HL-60 (cell line): Measurements from ENCODE around the gene DDX25.

ENCODE experiments used
- DNase-seq, 2 experiments: peaks; one replicate each; pipeline ENCODE4 v3.0.0-alpha.2; 2010 to 2020; ENCODE audit warnings: low read depth in 1 of 2, low spot score in 1 of 2
- H3K27ac ChIP-seq: fragments of 250-450 bp; sonication (Bioruptor Pico); replicated peaks from 2 replicates; pipeline ENCODE4 v1.5.1; 2020; ENCODE audit warnings: mild to moderate bottlenecking, moderate library complexity
- H3K27me3 ChIP-seq: fragments of 250-450 bp; sonication (Bioruptor Pico); 2 replicates; pipeline ENCODE4 v1.5.1; 2021; ENCODE audit warnings: mild to moderate bottlenecking, moderate library complexity; ENCODE audit not compliant: insufficient read depth, poor library complexity, severe bottlenecking
- H3K4me3 ChIP-seq: replicated peaks from 2 replicates; pipeline ENCODE4 v1.5.1; 2011; ENCODE audit warnings: mild to moderate bottlenecking, control low read depth, low read length; ENCODE audit not compliant: insufficient read depth
- GABPA ChIP-seq: IDR thresholded peaks from 2 replicates; pipeline ENCODE4 v1.6.1; 2012; ENCODE audit warnings: low read depth
- POLR2AphosphoS5 ChIP-seq: IDR thresholded peaks from 2 replicates; pipeline ENCODE4 v1.6.1; 2012; ENCODE audit warnings: low read depth
- SPI1 ChIP-seq: IDR thresholded peaks from 2 replicates; pipeline ENCODE4 v1.6.1; 2012; ENCODE audit warnings: low read depth, mild to moderate bottlenecking, borderline replicate concordance
- TF ChIP-seq, protein P1 (sequence below): IDR thresholded peaks from one replicate; pipeline ENCODE4 v1.5.1; 2011; ENCODE audit warnings: low read length, control low read depth, inconsistent platforms; ENCODE audit not compliant: insufficient read depth
- TF ChIP-seq, protein P2 (sequence below): IDR thresholded peaks from 2 replicates; pipeline ENCODE4 v1.6.1; 2012; ENCODE audit warnings: low read depth; ENCODE audit not compliant: insufficient replicate concordance

The DDX25 gene

DNA sequence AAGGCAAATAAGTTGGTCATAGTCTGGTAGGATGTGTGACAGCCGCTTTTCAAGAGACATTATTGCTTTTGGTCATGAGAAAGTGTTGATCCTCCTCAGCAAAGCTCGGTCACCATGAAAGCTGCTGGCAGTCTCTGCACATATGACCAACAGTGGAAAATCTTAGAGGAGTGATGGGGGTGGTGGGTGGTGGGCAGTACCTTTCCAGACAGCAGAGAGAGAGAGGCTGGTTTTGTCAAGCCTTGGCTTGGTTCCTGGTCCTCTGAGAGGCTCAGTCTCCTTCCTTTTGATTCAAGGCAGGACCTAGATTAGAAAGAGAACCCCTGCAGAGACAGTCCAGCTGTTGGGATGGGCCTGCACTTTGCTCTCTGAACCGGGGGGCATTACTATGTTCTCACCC lies 21.5 kb downstream of the DDX25 start:
- no peaks in the 10 kb centered on the region for H3K27me3 ChIP-seq
- TF ChIP-seq, protein P1, sequence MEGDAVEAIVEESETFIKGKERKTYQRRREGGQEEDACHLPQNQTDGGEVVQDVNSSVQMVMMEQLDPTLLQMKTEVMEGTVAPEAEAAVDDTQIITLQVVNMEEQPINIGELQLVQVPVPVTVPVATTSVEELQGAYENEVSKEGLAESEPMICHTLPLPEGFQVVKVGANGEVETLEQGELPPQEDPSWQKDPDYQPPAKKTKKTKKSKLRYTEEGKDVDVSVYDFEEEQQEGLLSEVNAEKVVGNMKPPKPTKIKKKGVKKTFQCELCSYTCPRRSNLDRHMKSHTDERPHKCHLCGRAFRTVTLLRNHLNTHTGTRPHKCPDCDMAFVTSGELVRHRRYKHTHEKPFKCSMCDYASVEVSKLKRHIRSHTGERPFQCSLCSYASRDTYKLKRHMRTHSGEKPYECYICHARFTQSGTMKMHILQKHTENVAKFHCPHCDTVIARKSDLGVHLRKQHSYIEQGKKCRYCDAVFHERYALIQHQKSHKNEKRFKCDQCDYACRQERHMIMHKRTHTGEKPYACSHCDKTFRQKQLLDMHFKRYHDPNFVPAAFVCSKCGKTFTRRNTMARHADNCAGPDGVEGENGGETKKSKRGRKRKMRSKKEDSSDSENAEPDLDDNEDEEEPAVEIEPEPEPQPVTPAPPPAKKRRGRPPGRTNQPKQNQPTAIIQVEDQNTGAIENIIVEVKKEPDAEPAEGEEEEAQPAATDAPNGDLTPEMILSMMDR = no peak
- no peak for TF ChIP-seq GABPA
- no peak for TF ChIP-seq POLR2AphosphoS5
- TF ChIP-seq, protein P2, sequence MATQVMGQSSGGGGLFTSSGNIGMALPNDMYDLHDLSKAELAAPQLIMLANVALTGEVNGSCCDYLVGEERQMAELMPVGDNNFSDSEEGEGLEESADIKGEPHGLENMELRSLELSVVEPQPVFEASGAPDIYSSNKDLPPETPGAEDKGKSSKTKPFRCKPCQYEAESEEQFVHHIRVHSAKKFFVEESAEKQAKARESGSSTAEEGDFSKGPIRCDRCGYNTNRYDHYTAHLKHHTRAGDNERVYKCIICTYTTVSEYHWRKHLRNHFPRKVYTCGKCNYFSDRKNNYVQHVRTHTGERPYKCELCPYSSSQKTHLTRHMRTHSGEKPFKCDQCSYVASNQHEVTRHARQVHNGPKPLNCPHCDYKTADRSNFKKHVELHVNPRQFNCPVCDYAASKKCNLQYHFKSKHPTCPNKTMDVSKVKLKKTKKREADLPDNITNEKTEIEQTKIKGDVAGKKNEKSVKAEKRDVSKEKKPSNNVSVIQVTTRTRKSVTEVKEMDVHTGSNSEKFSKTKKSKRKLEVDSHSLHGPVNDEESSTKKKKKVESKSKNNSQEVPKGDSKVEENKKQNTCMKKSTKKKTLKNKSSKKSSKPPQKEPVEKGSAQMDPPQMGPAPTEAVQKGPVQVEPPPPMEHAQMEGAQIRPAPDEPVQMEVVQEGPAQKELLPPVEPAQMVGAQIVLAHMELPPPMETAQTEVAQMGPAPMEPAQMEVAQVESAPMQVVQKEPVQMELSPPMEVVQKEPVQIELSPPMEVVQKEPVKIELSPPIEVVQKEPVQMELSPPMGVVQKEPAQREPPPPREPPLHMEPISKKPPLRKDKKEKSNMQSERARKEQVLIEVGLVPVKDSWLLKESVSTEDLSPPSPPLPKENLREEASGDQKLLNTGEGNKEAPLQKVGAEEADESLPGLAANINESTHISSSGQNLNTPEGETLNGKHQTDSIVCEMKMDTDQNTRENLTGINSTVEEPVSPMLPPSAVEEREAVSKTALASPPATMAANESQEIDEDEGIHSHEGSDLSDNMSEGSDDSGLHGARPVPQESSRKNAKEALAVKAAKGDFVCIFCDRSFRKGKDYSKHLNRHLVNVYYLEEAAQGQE = no peak
- TF ChIP-seq SPI1 = no peak

DNA sequence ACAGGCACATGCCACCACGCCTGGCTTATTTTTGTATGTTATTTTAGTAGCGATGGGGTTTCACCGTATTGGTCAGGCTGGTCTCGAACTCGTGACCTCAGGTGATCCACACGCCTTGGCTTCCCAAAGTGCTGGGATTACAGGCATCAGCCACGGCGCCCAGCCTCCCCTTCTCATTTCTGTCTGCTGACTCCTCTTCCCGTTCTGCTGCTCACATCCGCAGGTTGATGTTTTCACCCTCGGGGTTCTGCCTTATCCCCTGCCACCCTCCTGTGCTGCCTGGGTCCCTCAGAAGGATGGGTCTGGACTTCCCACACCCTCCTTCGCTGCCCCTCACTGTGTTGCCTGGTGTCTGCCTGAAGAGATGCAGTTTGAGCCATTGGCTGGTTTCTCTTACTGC lies 22.4 kb downstream of the DDX25 start:
- H3K4me3 ChIP-seq = no peak overlapping the region
- no peaks in the 10 kb centered on the region for H3K27me3 ChIP-seq
- no peak overlapping the region for H3K27ac ChIP-seq
- no peak for DNase-seq
- TF ChIP-seq, protein P1 = no peak
- TF ChIP-seq, protein P2 = no peak
- no peak for TF ChIP-seq POLR2AphosphoS5

More for the DNA sequence above, 21.5 kb downstream of the DDX25 start:
- Histone ChIP-seq H3K27ac (no peak overlapping the region), H3K4me3 (no peak overlapping the region)
- DNase-seq = no peak

- Histone ChIP-seq H3K4me3 (no peak overlapping the region), H3K27ac (no peak overlapping the region), H3K27me3 (peaks cover 2% of the 10 kb centered on the region)
- TF ChIP-seq GABPA = no peak
- TF ChIP-seq, protein P2 = no peak
- TF ChIP-seq, protein P1 = no peak
- TF ChIP-seq SPI1 = no peak
- TF ChIP-seq POLR2AphosphoS5 = no peak
- peak; percentile 22 to 36 for DNase-seq
Observed at GRCh38 chr11:125929445-125930075, 25.3 kb downstream of the DDX25 start.
